HG03280 (cell line): ENCODE data around the gene U2AF1L4.
"Not testable (repeated sequence)": the region's sequence is repeated elsewhere in the genome, so short reads cannot be mapped to it uniquely, and the experiment has no call there.

Source experiments
- ATAC-seq: cut with Tn5 transposase; IDR thresholded peaks from one replicate; pipeline ENCODE4 v1.9.1; 2021; ENCODE audit warnings: mild to moderate bottlenecking, moderate library complexity; ENCODE audit not compliant: unreplicated experiment

Gene U2AF1L4

DNA sequence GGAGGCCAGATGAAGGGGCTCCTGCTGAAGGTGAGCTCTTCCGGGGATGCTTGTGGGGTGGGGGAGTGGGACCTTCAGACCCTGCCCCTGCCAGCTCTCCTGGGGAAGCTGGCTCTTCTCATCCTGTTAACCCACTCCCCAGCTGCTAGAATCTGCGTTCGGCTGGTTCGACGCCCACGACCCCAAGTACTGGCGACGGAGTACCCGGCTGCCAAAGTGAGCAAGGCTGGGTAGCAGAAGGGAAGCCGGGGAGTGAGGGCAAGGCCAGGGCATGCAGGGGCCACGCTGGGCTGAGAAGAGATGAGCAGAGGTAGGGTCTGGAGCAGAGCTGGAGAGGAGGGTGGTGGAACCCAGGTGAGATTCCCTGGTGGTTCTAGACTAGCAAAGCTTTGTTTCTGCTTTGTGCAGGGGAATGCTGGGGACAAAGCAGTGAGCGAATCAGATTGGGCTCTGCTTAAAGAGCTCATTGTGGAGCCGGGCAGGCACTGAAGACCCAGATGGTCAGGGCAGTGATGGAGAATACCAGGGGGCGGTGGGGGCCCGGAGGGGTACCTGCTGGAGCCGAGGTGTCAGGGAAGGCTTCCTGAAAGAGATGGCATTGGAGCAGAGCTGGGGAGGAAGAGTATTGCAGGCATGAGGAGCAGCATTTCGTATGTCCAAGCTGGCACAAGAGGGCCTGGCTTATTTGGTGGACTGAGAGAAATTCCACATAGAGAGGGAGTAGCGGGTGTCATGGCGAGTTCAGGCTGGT lies 17.1 kb downstream of the U2AF1L4 start:
- no peak for ATAC-seq

DNA sequence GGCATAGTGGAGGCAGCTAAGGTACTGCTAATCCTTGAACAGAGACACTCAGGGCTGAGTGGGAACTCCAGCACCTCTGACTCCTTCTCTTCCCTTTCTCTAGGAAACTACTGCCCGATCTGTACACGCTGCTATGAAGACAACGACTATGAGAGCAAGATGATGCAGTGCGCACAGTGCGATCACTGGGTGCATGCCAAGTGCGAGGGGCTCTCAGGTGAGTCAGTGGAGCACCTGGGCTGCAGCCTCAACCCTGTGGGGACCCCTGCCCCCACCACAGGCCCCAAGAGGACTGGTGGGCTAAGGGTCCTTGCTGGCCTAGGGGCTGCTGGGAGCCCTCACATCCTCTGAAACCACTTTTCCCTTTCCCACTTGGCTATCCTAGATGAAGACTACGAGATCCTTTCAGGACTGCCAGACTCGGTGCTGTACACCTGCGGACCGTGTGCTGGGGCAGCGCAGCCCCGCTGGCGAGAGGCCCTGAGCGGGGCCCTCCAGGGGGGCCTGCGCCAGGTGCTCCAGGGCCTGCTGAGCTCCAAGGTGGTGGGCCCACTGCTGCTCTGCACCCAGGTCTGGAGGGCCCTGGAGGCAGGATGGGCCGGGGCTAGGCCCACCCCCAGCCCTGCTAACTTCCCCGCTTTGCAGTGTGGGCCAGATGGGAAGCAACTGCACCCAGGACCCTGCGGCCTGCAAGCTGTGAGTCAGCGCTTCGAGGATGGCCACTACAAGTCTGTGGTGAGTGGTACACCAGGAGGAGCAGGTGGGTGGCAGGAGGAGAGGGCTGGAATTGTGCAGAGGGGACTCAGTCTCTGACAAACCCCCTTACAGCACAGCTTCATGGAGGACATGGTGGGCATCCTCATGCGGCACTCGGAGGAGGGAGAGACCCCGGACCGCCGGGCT lies 17.9 kb downstream of the U2AF1L4 start:
- no peak for ATAC-seq

DNA sequence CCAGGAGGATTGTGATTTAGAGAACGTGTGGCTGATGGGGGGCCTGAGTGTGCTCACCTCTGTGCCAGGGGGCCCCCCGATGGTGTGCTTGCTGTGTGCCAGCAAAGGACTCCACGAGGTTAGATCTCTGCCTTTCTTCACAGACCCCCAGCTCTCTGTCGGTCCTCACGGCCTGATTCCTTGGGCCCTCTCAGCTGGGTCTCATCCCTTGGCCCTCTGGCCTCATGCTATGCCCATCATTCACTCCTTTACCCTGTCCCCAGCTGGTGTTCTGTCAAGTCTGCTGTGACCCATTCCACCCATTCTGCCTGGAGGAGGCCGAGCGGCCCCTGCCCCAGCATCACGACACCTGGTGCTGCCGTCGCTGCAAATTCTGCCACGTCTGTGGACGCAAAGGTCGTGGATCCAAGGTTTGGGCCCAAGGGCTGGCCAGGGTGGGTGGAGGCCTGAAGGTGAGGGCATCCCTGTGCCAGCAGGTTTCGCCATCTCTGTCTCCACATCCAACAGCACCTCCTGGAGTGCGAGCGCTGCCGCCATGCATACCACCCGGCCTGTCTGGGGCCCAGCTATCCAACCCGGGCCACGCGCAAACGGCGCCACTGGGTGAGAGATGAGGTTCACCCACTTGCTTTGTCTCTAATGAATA lies 19.9 kb downstream of the U2AF1L4 start:
- ATAC-seq, result no peak

DNA sequence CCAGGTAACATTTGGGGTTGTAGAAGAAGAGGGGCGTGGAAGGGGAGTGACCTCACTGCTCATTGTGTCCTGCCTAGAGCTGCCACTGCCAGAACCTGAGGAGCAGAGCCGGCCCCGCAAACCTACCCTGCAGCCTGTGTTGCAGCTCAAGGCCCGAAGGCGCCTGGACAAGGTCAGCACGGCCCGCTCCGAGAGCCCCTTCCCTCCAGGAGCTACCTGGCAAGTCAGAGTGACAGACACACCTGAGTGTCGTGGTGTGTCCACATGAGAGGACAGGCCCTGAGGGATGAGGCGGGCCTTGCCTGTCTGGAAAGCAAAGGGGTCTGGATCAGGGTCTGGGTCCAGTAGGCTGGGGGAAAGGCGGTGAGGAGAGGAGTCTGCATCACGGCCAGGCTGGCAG lies 20.7 kb downstream of the U2AF1L4 start:
- no peak for ATAC-seq

DNA sequence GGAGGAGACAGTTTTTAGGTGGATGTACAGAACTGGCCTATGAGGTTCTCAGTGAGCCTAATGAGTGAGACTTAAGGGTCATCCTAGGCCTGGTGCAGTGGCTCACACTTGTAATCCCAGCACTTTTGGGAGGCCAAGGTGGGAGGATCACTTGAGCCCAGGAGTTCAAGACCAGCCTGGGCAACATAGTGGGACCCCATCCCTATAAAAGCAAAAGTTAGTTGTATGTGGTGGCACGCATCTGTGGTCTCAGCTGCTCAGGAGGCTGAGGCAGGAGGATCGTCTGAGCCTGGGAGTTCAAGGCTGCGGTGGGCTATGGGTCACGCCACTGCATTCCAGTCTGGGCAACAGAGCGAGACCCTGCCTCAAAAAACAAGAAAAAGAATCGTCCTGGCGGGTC lies 21.1 kb downstream of the U2AF1L4 start:
- not testable (repeated sequence) for ATAC-seq

DNA sequence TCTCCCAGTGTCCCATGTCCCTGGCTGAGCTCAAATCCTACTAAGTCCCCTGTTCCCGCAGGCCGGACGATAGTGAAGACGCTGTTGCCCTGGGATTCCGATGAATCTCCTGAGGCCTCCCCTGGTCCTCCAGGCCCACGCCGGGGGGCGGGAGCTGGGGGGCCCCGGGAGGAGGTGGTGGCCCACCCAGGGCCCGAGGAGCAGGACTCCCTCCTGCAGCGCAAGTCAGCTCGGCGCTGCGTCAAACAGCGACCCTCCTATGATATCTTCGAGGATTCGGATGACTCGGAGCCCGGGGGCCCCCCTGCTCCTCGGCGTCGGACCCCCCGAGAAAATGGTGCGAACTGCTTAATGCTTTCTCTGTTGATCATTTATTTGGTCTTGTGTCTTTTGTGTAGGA lies 21.5 kb downstream of the U2AF1L4 start:
- ATAC-seq, result no peak

DNA sequence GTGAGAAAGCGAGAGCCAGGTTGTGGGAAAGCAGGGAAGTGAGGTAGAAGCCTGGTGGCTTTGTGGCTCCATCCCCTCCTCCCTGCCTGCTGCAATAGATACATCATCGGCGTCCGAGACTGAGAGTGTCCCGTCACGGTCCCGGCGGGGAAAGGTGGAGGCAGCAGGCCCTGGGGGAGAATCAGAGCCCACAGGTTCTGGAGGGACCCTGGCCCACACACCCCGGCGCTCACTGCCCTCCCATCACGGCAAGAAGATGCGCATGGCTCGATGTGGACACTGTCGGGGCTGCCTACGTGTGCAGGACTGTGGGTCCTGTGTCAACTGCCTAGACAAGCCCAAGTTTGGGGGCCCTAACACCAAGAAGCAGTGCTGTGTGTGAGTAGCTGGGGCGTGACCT lies 22.3 kb downstream of the U2AF1L4 start:
- ATAC-seq, result no peak

DNA sequence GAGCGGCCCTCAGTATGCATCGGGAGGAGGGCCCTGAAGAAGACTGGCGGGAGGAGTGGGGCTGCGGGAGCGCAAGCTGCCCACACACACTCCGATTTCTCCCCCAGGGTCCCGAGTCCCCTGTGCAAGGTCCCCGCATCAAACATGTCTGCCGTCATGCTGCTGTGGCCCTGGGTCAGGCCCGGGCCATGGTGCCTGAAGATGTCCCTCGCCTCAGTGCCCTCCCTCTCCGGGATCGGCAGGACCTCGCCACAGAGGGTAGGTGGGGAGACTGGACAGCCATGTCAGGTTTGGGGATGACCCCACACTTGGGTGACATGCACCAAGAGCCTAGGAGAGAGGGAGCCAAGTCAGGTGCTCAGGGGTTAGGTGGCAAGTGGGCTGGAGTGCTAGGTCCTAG lies 22.8 kb downstream of the U2AF1L4 start:
- ATAC-seq, result no peak

DNA sequence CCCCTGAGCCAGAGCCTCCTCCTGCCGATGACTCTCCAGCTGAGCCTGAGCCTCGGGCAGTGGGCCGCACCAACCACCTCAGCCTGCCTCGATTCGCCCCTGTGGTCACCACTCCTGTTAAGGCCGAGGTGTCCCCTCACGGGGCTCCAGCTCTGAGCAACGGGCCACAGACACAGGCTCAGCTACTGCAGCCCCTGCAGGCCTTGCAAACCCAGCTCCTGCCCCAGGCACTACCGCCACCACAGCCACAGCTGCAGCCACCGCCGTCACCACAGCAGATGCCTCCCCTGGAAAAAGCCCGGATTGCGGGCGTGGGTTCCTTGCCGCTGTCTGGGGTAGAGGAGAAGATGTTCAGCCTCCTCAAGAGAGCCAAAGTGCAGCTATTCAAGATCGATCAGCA lies 23.8 kb downstream of the U2AF1L4 start:
- ATAC-seq, result no peak

DNA sequence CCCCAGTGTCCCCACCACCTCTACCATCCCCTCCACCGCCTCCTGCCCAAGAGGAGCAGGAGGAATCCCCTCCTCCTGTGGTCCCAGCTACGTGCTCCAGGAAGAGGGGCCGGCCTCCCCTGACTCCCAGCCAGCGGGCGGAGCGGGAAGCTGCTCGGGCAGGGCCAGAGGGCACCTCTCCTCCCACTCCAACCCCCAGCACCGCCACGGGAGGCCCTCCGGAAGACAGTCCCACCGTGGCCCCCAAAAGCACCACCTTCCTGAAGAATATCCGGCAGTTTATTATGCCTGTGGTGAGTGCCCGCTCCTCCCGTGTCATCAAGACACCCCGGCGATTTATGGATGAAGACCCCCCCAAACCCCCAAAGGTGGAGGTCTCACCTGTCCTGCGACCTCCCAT lies 24.6 kb downstream of the U2AF1L4 start:
- no peak for ATAC-seq

DNA sequence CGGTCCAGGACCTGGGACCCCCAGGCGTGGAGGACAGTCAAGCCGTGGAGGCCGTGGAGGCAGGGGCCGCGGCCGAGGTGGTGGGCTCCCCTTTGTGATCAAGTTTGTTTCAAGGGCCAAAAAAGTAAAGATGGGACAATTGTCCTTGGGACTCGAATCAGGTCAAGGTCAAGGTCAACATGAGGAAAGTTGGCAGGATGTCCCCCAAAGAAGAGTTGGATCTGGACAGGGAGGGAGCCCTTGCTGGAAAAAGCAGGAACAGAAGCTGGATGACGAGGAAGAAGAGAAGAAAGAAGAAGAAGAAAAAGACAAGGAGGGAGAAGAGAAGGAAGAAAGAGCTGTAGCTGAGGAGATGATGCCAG lies 25.1 kb downstream of the U2AF1L4 start:
- ATAC-seq, result no peak

DNA sequence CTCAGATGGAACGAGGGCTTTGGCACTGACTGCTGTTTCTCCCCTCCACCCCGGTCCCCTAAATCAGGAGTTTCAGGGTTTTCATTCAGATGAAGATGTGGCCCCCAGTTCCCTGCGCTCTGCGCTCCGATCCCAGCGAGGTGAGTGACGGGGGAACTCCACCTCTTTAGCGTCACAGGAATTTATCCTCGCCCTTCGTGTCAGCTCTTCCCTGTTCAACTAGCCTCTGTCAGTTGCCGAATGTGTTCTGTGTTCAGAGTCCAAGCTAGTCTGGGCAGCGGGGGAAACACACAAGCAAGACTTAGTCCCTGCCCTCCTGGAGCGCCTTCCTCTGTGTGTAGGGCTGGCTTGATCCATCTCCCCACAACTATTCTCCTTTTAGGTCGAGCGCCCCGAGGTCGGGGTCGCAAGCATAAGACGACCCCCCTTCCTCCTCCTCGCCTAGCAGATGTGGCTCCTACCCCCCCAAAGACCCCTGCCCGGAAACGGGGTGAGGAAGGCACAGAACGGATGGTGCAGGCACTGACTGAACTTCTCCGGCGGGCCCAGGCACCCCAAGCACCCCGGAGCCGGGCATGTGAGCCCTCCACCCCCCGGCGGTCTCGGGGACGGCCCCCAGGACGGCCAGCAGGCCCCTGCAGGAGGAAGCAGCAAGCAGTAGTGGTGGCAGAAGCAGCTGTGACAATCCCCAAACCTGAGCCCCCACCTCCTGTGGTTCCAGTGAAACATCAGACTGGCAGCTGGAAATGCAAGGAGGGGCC lies 25.6 kb downstream of the U2AF1L4 start:
- no peak for ATAC-seq

DNA sequence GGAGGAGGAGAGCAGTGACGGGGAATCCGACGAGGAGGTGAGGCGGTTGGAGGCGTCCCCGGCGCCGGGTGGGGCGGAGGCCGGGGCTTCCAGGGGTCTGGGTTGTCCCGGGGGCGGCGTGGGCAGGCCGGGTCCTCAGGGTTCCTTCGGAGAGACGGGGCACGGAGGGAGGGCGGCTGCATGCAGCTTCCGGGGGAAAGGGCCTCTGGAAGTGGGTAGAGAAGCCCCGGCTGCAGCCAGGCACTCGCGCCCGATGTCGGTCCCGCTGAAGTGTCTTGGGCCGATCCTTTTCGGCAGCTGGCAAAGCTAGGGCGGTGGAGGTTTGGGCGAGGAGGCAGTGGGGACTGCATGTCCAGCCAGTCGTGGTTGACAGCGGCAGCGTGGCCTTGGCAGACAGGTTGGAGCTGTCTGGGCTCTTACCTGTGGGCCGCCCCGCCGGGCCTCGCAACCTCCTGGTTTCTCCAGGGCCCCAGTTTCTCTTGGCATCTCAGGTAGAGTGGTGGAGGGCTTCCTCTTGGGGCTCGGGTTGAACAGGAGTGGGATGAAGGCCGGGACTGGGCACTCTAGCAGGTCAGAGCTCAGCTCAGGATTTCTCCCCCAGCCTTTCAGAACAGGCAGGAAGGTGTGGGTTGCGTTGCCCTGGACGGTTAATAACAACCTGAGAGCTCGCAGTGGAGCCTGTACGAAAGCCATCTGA lies 26.7 kb downstream of the U2AF1L4 start:
- no peak for ATAC-seq

DNA sequence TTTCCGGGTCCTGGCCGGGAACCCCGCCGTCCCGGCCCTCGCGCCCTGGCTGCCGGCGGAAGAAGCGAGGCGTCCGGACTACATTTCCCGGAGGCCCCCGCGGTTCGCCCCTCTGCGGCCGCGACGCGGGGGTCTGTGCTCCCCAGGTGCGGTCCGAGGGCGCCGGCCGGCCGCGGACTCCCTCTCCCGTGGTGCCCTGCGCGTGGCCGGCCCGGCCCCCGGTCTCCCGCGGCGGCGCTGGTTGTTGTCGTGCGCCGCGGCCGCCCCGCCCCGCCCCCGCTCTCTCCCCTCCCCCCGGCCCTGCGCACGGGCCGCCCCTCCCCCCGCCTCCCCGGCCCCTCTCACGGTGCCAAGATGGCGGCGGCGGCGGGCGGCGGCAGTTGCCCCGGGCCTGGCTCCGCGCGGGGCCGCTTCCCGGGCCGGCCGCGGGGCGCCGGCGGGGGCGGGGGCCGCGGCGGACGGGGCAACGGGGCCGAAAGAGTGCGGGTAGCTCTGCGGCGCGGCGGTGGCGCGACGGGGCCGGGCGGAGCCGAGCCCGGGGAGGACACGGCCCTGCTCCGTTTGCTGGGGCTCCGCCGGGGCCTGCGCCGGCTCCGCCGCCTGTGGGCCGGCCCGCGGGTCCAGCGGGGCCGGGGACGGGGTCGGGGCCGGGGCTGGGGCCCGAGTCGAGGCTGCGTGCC lies 27.4 kb downstream of the U2AF1L4 start, which contains the start of gene KMT2B:
TSS of gene KMT2B (plus strand) at position 339 of the 680 bp plus-strand sequence. CDS start at position 355, 16 bp downstream.
- ATAC-seq, result peak; percentile 48

DNA sequence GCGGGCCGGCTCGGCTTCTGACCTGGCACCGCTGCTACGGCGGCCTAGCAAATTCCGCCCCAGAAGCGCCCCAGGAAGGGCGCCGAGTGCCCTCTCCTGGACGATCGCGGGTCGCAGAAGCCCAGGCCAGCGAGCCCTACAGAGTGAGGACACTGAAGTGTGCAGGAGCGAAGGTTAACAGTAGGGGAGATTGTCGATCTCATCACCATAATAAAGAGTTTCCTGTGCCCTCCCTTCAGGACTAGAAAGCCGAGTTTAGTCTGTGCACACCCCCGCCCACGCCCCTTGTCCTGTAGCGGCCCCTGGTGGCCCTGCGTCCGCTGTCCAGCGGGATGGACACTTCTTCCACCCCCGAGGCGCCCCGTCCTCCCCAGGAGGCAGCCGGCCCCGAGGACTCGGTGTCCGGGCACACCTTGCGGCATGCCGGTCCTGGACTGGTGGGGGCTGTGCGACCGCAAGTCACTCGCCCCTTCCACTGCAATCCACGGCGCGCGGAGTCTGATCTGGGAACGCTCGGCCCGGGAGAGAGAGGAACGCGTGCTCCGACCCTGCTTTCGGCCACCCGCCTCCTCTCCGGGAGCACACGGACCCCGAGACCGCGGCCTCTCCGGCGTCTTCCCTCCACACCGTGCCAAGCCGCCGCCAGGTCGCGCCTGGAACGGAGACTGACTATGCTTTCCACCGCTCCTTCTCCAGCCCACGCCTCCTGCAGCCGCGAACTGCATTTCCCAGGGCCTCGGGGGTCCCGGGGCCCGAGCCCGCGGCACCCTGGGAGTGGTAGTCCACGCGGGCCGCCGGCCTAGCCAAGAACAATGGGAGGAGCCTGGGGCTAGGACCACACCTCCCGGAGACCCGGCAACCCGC lies 28.2 kb downstream of the U2AF1L4 start:
- ATAC-seq, result peak; percentile 57

DNA sequence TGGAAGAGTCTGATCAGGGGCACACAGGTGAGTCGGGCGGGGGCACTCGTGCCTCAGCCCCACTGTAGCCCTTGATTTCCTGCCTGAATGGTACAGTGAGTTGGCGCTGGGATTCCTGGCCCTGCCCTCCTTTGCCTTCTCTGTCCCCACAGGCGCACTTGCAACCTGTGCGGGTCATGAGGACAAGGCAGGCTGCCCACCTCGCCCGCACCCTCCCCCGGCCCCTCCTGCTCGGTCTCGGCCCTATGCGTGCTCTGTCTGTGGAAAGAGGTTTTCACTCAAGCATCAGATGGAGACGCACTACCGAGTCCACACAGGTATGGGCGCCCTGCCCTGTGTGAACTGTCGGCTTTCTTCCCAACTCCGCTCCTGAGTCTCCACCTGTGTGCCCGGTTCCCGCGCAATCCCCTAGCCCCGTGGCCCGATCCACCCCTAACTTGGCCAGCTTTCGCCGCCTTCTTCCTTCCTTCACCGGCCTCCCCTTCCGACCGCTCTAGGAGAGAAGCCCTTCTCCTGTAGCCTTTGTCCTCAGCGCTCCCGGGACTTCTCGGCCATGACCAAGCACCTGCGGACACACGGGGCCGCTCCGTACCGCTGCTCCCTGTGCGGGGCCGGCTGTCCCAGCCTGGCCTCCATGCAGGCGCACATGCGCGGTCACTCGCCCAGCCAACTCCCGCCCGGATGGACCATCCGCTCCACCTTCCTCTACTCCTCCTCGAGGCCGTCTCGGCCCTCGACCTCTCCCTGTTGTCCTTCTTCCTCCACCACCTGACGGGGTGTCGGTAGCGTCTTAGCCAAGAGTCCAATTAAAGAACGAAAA lies 29.0 kb downstream of the U2AF1L4 start:
- ATAC-seq, result no peak

DNA sequence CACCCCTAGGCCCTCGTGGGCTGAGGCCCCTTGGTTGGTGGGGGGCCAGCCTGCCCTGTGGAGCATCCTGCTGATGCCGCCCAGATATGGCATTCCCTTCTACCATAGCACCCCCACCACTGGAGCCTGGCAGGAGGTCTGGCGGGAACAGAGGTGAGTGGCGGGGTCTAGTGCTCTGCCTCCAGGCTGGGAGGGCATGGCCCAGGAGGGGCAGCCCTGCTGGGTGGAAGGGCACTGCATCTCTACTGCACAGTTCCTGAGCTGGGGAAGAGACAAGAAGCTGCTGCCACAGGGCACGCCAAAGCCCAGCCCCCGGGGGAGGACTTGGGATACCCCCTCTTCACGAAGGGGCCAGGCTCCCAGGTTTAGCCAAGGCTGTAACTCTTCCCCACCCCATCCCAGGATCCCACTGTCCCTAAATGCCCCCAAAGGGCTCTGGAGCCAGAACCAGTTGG lies 29.8 kb downstream of the U2AF1L4 start:
- no peak for ATAC-seq
